NCI-H1694 treated with DMSO at 0.1 percent for 48 hours (cell line): ENCODE results near the gene SLC5A1.

Experiments
- DNase-seq: peaks from one replicate; lab custom pipeline; 2025; lab: John Stamatoyannopoulos, UW

Gene SLC5A1

DNA sequence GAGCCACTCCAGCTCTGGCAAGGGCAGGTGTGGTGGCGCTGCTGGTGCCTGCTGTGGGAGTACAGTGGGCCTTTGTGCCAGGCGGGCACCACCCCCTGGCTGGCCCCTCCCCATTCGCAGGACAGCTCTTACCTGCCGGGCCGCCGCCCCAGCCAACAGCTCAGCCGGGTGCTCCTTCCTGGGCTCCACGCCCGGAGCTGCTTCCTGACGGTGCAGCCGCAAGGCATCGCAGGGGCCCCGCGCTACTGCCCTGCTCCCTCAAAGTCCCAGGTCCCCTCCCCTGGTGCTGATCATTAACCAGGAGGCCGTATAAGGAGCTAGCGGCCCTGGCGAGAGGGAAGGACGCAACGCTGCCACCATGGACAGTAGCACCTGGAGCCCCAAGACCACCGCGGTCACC is at the start of gene SLC5A1:
Gene SLC5A1, plus strand, starts transcription at position 338 of the 400 bp plus-strand sequence. Its CDS starts 21 bp downstream, at position 359.
- DNase-seq, result no peak

DNA sequence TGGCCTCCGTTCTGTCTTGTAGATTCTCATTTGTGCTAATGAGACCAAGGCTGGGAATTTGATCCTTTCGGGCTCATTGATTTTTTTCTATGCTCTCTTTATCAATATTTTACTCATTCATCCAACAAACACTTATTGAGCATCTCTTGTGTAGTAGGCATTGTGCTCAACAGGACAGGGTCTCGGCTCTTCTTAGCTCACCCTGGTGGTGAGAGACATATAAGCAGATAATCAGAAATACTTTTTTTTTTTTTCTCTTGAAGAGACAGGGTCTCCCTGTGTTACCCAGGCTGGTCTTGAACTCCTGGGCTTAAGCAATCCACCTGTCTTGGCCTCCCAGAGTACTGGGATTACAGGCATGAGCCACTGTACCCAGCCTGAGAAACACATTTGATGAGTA is 48.0 kb upstream of the SLC5A1 start:
- peak; percentile 10 for DNase-seq

DNA sequence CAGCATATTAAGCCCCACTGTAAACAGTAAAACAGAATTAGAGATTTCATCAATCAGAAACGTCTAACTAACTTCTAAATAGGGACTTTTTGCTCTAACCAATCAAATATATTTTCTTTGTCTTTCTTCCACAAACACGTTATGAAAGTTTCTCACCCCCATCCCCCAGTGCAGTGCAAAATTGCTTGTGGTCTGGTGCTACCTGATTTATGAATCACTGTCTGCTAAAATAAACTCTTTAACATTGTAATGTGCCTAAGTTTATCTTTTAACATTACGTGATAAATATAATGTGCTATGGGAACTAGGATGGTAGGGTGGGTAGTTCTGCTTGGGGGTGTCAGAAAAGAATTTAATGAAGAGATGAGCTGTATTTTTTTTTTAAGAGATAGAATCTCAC is 47.3 kb upstream of the SLC5A1 start:
- no peak for DNase-seq

DNA sequence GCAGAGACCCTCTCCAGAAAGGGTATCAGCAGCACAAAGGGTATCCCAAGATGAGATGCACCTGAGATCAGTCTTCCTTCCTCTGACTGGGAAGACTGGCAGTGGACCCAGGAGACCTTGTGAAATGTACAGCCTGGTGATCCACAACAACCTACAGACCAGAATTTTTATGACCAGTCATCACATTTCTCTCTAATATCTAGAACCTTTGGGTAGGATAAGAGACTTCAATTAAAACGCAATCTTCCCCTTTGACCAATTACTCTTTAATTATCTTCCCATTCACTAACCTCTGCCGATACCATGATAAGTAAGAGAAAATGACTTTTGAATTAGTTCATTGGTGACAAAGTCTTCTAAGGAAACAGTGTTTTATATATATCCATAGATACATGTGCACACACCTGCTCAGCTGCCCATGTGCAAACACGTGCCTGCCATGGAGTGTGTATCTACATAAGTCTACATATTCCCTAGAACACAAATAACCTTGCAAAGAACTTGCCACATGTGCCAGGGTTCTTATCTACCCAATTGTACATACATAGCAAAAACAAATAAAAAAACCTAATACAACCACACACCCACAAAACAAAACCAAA is 44.2 kb upstream of the SLC5A1 start:
- DNase-seq, result no peak

DNA sequence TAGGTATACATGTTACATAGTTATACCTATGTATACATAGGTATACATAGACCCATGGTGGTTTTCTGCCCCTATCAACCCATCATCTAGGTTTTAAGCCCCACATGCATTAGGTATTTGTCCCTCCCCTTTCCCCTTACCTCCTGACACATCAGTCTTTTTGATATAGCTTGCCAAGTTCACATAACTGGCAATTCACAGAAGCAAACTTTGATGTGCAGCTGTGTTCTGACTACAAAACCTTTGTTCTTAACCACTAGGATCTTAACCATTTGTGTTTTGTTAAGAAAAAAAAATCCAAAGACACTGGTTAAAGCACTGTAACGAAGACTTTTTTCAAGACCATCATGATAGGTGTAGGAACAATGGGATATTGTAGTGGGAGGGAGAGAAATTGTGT is 42.9 kb upstream of the SLC5A1 start:
- no peak for DNase-seq

DNA sequence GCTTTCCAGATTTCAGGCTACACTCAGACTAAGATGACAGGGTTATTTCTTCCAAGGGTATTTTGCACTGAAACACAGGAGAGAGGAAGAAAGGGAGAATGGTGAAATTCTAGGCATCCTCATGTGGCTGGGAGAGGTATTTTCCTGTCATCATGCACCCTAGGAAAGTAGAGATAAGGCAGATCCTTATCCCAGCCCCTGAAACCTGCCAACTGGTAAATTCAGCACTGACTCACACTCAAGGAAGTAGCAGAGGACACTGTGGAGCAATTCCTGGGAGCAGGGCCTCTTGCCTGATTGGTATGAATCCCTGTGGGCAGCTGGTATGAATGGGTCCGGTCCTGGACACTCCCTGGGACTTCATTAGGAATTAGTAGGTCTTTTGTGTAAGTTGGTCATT is 37.6 kb upstream of the SLC5A1 start:
- no peak for DNase-seq

DNA sequence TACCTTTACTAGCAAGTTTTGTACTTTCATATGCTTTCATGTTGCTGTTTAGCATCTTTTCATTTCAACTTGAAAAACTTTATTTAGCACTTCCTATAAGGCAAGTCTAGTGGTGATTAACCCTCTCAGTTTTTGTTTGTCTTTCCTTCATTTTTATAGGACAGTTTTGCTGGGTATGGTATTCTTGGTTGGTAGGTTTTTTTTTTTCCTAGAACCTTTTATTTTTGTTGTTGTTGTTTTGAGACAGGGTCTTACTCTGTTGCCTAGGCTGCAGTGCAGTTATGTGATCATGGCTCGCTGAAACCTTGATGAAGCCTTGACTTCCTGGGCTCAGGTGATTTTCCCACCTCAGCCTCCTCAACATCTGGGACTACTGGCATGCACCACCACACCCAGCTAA is 29.9 kb upstream of the SLC5A1 start:
- DNase-seq, result no peak

DNA sequence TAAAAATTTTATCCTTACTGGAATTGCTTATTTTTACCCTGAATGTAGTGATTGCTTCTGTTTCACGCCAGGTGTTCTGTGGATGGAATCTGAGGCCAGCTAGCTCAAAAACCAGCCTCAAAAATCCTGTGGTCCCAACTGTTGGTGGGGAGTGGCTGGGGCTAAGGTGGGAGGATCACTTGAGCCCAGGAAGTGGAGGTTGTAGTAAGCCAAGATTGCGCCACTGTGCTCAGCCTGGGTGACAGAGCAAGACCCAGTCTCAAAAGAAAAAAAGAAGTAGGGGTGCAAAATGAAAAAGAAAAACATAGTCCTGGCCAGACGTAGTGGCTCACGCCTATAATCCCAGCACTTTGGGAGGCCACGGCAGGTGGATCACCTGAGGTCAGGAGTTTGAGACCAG is 27.0 kb upstream of the SLC5A1 start:
- no peak for DNase-seq

DNA sequence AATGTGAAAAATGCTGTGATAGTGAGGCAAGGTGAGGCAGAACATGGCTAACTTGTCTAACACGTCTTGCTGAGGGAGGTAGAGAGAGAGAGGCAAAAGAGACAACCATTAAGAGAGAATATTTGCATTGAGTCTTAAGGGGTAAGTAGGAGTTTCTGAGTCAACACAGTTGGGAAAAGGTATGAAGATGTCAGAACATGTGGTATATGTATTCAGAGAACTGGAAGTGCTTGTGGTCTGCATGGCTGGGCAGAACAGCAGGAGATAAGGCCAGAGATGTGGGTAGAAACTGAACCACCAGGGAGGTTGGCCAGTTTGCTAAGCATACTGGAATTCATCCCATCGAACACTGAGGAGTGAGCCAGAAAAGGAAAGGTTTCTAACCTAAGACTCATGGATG is 25.0 kb upstream of the SLC5A1 start:
- DNase-seq, result no peak

DNA sequence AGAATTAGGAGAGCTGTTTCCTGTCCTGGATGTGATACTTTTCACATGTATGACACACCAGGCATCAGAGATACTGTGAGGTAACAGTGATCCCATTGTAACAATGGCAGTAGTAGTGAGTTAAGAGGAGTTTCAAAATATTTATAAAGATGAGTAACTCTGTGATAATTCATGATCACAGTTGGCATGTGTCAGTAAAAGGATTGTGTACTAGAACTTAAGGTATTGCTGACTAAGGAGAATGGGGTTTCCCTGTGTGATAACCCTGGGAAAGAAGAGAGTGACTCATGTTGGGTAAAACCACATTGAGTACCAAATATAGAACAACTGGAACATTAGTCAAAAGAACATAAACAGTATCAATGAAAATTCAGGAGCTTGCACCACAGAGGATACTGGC is 22.9 kb upstream of the SLC5A1 start:
- no peak for DNase-seq

DNA sequence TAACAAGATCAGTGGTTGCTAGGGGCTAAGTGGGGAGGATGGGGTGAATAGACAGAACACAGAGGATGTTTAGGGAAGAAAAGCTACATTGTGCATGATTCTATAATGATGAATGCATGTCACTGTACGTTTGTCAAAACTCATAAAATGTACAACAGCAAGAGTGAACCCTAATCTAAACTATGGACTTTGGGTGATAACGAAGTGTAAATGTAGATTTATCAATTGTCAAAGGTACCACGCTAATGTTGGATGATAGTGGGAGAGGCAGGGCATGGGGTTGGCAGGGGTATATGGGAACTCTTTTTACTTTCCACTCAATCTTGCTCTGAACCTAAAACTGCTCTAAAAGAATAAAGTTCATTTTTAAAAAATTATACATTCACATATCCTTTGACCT is 21.3 kb upstream of the SLC5A1 start:
- DNase-seq, result no peak

DNA sequence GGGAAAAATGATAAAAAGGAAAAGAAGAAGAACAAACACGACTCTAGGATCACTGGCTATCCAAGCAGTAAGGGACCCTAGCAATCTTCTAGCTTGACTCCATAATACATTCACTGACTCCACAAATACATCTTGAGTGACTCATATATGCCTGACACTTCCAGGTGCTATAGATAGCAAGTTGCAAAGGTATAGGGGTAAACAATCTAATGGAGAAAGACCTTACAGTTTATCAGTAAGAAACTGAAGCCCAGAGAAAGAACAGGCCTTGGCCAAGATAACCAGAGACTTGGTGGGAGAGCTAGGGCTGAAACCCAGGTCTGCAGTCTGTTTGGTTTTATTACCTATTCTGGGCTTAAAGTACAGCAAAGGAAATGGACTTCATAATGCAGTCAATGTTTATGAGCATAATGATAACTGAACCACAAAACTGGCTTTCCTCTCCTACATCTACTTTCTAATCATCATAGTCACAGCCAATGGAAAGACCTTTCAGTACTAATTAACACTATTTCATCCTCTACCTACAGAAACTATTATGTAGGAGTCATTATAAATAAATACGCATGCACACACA is 19.7 kb upstream of the SLC5A1 start:
- no peak for DNase-seq

DNA sequence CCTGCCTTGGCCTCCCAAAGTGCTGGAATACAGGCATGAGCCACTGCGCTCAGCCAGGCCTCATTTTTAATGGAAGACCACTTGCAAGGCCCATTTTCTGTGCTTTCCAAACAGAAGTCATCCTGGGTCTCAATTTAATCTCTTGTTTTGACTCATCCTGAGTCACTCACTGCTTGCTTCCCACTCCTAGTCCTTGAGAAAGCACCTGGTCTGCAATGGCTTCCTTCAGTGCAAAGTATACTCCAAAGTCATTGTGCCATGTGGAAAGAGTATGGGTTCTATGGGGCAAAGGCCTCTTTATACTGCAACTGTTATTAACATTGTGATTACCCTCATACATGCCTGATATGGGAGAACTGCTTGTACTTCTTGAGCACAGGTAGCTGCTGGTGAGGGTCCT is 18.3 kb upstream of the SLC5A1 start:
- DNase-seq, result no peak

DNA sequence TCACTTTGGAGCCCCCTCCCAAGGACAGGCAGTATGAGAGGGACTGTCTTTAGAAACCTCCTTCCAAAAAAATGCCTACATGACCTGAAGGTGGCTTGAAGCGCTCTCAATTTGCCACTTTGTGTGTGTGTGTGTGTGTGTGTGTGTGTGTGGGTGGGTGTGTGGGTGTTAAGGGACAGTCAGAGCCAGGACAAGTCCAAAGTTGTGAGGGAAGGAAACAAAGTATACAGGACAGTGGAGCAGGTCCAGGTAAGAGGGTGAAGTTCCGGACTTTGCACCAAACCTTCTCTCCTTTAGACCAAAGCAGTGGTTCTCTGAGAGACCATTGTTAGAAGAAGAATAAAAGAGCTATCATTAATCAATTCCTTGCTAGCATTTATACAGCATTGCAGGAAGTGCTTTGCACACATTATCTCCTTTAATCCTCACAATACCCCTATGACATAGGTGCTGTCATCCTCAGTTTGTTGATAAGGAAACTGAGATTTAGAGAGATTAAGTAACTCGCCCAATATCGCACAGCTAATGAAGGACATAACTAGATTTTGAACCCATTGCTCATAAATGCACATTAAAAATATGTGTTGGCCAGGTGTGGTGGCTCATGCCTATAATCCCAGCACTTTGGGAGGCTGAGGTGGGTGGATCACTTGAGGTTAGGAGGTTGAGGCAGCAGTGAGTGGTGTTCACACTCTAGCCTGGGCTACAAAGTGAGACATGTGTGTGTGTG is 12.4 kb upstream of the SLC5A1 start:
- no peak for DNase-seq

DNA sequence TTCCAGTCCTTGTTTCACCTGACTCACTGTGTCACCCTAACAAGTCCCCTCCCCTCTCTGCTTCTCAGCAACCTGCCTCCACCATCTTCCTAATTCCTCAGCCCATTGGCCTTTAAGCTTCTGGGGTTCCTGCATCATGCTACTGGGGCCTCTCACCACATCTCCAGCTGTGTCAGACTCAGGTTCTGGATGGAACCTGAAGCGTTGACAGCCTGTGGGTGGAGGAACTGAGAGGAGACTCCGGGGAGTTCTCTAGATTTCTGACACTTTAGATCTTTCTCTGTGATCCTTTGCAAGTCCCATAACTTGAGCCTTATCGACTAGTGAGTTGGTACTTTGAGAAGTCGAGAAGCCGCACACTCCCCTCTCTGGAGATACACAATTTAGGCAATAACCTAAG is 11.6 kb upstream of the SLC5A1 start:
- DNase-seq, result no peak

DNA sequence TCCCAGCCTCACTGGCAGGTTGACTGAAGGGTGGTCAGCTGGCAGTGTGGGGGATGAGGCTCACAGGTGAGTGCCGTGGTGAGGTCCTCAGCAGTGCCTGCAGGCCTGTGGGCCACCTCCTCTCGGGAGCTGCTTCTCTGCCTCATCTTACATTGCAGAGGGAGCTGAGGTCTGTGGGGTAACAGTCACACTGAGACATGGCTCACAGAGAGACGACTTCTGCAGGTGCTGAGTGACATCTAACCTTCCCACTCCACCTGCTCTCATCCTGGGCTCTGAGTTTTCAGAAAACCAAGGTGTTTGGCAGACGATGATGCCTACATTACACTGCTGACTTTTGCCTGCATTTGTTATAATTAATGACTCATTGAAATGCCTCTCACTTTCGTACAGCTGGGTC is 8.8 kb upstream of the SLC5A1 start:
- DNase-seq, result no peak

DNA sequence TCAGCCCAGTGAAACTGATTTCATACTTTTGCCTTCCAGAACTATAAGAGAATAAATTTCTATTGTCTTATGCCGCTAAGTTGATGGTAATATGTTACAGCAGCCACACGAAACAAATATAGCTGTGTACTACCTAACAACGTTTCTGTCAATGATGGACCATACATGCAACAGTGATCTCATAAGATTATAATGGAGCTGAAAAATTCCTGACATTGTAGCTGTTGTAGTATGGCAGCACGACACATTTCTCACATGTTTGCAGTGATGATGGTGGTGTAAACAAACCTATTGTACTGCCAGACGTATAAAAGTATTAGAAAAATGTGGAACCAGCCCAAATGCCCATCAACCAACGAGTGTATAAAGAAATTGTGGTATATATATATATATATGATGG is 5.8 kb upstream of the SLC5A1 start:
- no peak for DNase-seq

DNA sequence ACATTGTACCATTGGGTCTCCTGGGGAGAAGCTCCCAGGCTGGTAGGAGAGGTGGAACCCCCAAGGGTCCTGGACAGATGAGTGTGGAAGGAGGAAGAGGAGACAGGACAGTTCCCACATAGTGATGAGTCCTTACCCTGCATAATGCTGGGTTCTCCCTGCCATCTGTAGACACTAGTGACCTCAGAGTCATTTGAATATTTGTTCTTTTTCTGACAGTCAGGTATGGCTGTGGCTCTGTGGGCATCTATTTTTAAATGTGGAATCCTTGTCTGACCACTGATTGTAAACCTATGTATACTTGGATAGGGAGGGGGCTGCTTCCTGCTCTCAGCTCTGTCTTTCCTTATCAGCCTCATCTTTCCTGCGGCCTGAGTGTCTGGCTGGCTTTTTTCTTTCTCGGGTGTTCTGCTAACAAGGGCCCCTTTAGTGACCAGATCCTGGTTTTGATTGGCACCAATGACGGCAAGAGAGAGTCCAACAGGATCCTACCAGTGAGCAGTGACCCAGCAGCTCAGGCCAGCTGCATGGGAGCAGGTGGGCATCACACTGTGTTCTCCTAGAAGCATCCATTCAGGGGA is 2.6 kb upstream of the SLC5A1 start:
- no peak for DNase-seq

DNA sequence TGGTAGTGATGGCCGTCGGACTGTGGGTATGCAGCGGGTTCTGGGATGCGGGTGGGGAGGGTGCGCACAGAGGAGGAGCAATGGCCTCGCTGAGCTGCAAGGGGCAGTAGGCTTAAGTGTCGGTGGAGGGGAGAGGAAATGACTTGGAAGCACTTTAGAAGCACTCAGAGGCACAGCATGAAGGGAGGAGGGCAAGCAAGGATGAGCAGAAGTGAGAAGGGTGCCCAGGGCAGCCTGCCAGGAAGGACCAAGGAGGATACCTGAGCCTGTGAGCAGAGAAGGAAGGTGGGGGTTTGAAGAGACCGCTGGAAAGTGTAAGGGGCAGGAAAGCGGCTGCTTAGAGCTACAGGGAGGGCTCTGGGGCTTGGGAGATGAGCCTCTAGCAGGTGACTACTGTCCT is 330 bp downstream of the SLC5A1 start:
- no peak for DNase-seq

DNA sequence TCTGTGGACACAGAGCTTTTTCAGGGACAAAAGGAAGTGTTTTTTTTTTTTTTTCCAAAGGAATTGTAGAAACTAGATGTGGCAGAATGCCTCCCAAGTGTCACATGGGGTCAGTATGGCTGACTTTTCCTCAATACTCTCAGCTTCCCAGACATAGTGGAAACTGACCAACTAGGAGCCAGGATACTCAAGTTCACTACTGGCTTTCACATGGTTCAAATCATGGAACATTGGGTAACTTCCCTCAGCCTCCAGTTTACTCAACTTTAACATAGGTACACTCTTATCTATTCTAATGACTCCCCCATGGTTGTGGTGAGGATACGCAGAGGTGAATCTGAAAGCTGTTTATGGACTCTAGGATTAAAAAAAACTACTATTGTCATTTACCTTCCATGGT is 1.4 kb downstream of the SLC5A1 start:
- no peak for DNase-seq

DNA sequence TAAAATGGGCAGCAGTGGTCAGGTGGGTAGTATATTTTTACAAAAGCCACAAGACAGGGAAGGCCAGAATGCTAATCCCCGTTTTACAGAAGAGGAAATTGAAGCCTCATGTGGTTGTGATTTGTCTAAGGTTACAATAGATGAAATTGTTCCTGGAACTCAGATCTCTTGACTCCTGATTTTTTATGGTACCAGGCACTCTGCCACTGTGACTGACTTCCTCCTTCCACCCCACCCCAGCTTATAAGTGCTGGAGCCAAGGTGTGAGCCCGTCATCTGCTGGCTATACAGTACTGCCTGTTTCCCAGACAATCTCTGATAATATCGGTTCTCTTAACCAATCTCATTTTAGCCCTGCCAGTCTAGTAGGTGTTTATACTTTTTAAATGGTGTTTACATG is 1.9 kb downstream of the SLC5A1 start:
- DNase-seq, result no peak

DNA sequence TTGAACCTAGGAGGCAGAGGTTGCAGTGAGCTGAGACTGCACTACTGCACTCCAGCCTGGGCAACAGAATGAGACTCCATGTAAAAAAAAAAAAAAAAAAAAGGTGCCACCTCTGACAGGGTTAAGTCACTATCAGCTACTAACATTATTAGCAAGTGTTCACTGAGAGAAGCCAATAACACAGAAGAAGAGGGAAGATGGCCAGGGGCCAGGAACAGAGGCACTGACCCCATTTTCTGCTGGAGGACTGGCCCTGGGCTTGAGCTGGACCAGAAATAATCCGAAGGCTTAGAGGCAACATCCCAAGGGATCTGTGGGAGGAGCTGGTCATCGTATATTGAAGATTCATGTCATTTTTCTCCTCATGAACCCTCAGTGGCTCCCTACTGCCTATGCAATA is 5.0 kb downstream of the SLC5A1 start:
- DNase-seq, result no peak
